Osteocyte (in vitro differentiated cells): Measurements from ENCODE around the gene SPATA12. TPM values are rescaled to one million over a fixed set of nuclear protein-coding genes. Genes with fewer than 3 reads are reported as not detected.

Source experiments
- DNase-seq: peaks from one replicate; pipeline ENCODE4 v3.0.0; 2021; ENCODE audit warnings: mixed read lengths; ENCODE audit not compliant: unreplicated experiment; ENCODE audit errors: extremely low spot score
- H3K27ac Mint-ChIP-seq: one replicate; pipeline ENCODE4 v1.8.0; 2021; ENCODE audit warnings: mild to moderate bottlenecking, mixed read lengths; ENCODE audit not compliant: unreplicated experiment
- H3K27me3 Mint-ChIP-seq: one replicate; pipeline ENCODE4 v1.8.0; 2021; ENCODE audit warnings: mixed read lengths; ENCODE audit not compliant: unreplicated experiment
- H3K36me3 Mint-ChIP-seq: one replicate; pipeline ENCODE4 v1.8.0; 2021; ENCODE audit warnings: mixed read lengths; ENCODE audit not compliant: unreplicated experiment
- H3K4me1 Mint-ChIP-seq: one replicate; pipeline ENCODE4 v1.8.0; 2021; ENCODE audit warnings: mixed read lengths; ENCODE audit not compliant: unreplicated experiment
- H3K4me3 Mint-ChIP-seq: one replicate; pipeline ENCODE4 v1.8.0; 2021; ENCODE audit warnings: mild to moderate bottlenecking, moderate library complexity, mixed read lengths; ENCODE audit not compliant: unreplicated experiment
- H3K9me3 Mint-ChIP-seq: one replicate; pipeline ENCODE4 v1.8.0; 2021; ENCODE audit warnings: mixed read lengths; ENCODE audit not compliant: unreplicated experiment
- CTCF ChIP-seq: fragments of 200-600 bp; sonication (generic); IDR thresholded peaks from 2 replicates; pipeline ENCODE4 v1.5.0; 2021; ENCODE audit warnings: antibody characterized with exemption, mild to moderate bottlenecking, moderate library complexity
- total RNA-seq: library from RNA; stranded (reverse); gene quantifications from 2 replicates; pipeline ENCODE4 v1.2.1, GENCODE V29; 2021

SPATA12 gene
- total RNA-seq, 1 donor from 2014 or later, result not detected

- Mint-ChIP-seq H3K9me3 (no peaks in the 10 kb centered on the region), H3K36me3 (no peaks in the 10 kb centered on the region), H3K4me1 (peaks cover 17% of the 10 kb centered on the region), H3K27me3 (no peaks in the 10 kb centered on the region), H3K27ac (no peak overlapping the region), H3K4me3 (no peak overlapping the region)
- no peak for TF ChIP-seq CTCF
- DNase-seq, result no peak
These were observed 4.1 kb downstream of the SPATA12 start for GRCh38 chr3:57064572-57064971.

GRCh38 chr3:57065588-57065987 is 5.1 kb downstream of the SPATA12 start:
- Mint-ChIP-seq H3K27ac (no peak overlapping the region), H3K9me3 (peaks cover 3% of the 10 kb centered on the region), H3K27me3 (no peaks in the 10 kb centered on the region), H3K36me3 (no peaks in the 10 kb centered on the region), H3K4me3 (no peak overlapping the region), H3K4me1 (peaks cover 11% of the 10 kb centered on the region)
- TF ChIP-seq CTCF, result no peak
- DNase-seq, result no peak

GRCh38 chr3:57066471-57066870 is 6.0 kb downstream of the SPATA12 start:
- peaks cover 9% of the 10 kb centered on the region for H3K4me1 Mint-ChIP-seq
- H3K4me3 Mint-ChIP-seq, result no peak overlapping the region
- DNase-seq, result no peak
- H3K27me3 Mint-ChIP-seq, result no peaks in the 10 kb centered on the region
- no peak overlapping the region for H3K27ac Mint-ChIP-seq
- no peaks in the 10 kb centered on the region for H3K36me3 Mint-ChIP-seq
- no peak for TF ChIP-seq CTCF
- peaks cover 6% of the 10 kb centered on the region for H3K9me3 Mint-ChIP-seq

- H3K4me1 Mint-ChIP-seq, result peaks cover 9% of the 10 kb centered on the region
- no peaks in the 10 kb centered on the region for H3K36me3 Mint-ChIP-seq
- no peak overlapping the region for H3K4me3 Mint-ChIP-seq
- no peak overlapping the region for H3K27ac Mint-ChIP-seq
- no peak for TF ChIP-seq CTCF
- no peaks in the 10 kb centered on the region for H3K27me3 Mint-ChIP-seq
- no peak for DNase-seq
- peaks cover 6% of the 10 kb centered on the region for H3K9me3 Mint-ChIP-seq
These were observed 8.1 kb downstream of the SPATA12 start for GRCh38 chr3:57068437-57069089.

GRCh38 chr3:57069503-57069902 is 9.0 kb downstream of the SPATA12 start:
- no peak for DNase-seq
- H3K36me3 Mint-ChIP-seq, result no peaks in the 10 kb centered on the region
- no peaks in the 10 kb centered on the region for H3K27me3 Mint-ChIP-seq
- TF ChIP-seq CTCF, result no peak
- H3K9me3 Mint-ChIP-seq, result peaks cover 6% of the 10 kb centered on the region
- no peak overlapping the region for H3K27ac Mint-ChIP-seq
- no peak overlapping the region for H3K4me3 Mint-ChIP-seq
- H3K4me1 Mint-ChIP-seq, result peaks cover 9% of the 10 kb centered on the region
